Heart right ventricle (tissue), 16 donors: ENCODE results near the gene MALRD1. TPM values are rescaled to one million over a fixed set of nuclear protein-coding genes. Genes with fewer than 3 reads are reported as not detected.

Source experiments
- ATAC-seq, 8 donors: fragments of 200-7000 bp; cut with Tn5 transposase; one replicate each; pipeline ENCODE4 v1.9.1; 2020; ENCODE audit warnings: mild to moderate bottlenecking in 8 of 8, moderate library complexity in 8 of 8, moderate number of reproducible peaks in 1 of 8
- DNase-seq, 2 donors: peaks; one replicate each; pipeline ENCODE4 v3.0.0-alpha.2; 2020
- H3K27ac ChIP-seq, 10 donors: fragments of 200-600 bp; sonication (generic) in 2 of 10; one replicate each; pipeline versions ENCODE4 v1.5.0 to v1.8.0; 2020 to 2022; ENCODE audit warnings: mild to moderate bottlenecking in 3 of 10
- H3K27me3 ChIP-seq, 7 donors: fragments of 200-600 bp; one replicate each; pipeline ENCODE4 v1.8.0; 2021 to 2022; ENCODE audit warnings: mild to moderate bottlenecking in 2 of 7
- H3K36me3 ChIP-seq, 9 donors: fragments of 200-600 bp; sonication (generic) in 1 of 9; one replicate each; pipeline versions ENCODE4 v1.5.0 to v1.8.0; 2020 to 2022; ENCODE audit warnings: mild to moderate bottlenecking in 2 of 9
- H3K4me1 ChIP-seq, 9 donors: fragments of 200-600 bp; sonication (generic) in 1 of 9; one replicate each; pipeline versions ENCODE4 v1.5.0 to v1.8.0; 2020 to 2022; ENCODE audit warnings: mild to moderate bottlenecking in 4 of 9
- H3K4me3 ChIP-seq, 10 donors: fragments of 200-600 bp; sonication (generic) in 2 of 10; one replicate each; pipeline versions ENCODE4 v1.5.0 to v1.8.0; 2020 to 2022; ENCODE audit warnings: mild to moderate bottlenecking in 7 of 10, moderate library complexity in 2 of 10
- H3K9me3 ChIP-seq, 11 donors: fragments of 200-600 bp in 10 of 11; sonication (generic) in 2 of 11; one replicate each; pipeline versions ENCODE4 v1.5.0 to v1.8.0; 2013 to 2022; ENCODE audit warnings: mild to moderate bottlenecking in 2 of 11, control low read depth in 1 of 11, moderate library complexity in 1 of 11
- WGBS, 2 donors: extraction: QIAGEN DNeasy Blood & Tissue Kit; methylation state at CpG; one replicate each; pipeline ENCODE4 v1.1.7; 2013; ENCODE audit warnings: inconsistent platforms in 1 of 2; 5-methylcytosine and 5-hydroxymethylcytosine counted together
- intact Hi-C, 10 donors: fragments of 100-400 bp; cut with DNase I; formaldehyde crosslinking; loops; one replicate each; pipeline versions ENCODE4 v1.11.1 to v1.14.2; 2022
- polyA plus RNA-seq, 2 donors: library from polyadenylated mRNA; stranded (reverse); fragments of 200-250 nt; gene quantifications; one replicate each; pipeline ENCODE4 v1.2.3, GENCODE V29; 2013
- total RNA-seq, 10 donors: library from RNA; stranded (reverse); fragmentation: NEBNext Ultra II Directional in 3 of 10; extraction: Animal tissue kit (Norgen Biotek cat#: 25700) in 3 of 10; gene quantifications; one replicate each; pipeline versions ENCODE4 v1.2.1 to v1.2.4, GENCODE V29; 2021 to 2023
- TF ChIP-seq, protein P1 (sequence below), 9 donors: fragments of 200-600 bp; sonication (generic) in 2 of 9; IDR thresholded peaks; one replicate each; pipeline versions ENCODE4 v1.5.0 to v1.8.0; 2021 to 2022; ENCODE audit warnings: antibody characterized with exemption in 9 of 9, mild to moderate bottlenecking in 5 of 9, moderate library complexity in 1 of 9
- donor health status: Arrhythmogenic right ventricular cardiomyopathy.
- donor health status: ischemic (EF 13 %, LVEDD 7.1; RV severe dilation, severe dysfunction).
- donor health status: healthy with polysubstance abuse.
- donor health status: DM: no; HTN: yes; CAD: no.
- donor health status: DM: no; HTN: no; CAD: no.
- donor health status: ischemic (EF 25% LVEDD 6.9; RV normal size, moderate dysfunction).
- donor health status: ischemic (EF 25% LVEDD 5.7; RV mildly dilated, moderate dysfunction).
- donor health status: healthy.
- donor health status: DM: yes; HTN: yes; CAD: no.
- donor health status: Ischemic cardiomyopathy.
- donor health status: ischemic (EF 35%, LVEDD 5.7; RV mildly dilated, moderate dysfunction).
- donor health status: nonischemic (EF 11% LVEDD 7.7; RV severe dilation, severe dysfunction).
- donor health status: DM: yes; HTN: yes; CAD: no.
- donor health status: PGD.
- donor health status: ischemic (EF 29% LVEDD 5.4; RV normal size, mild dysfunction).
- donor health status: nonischemic (EF 23%, LVEDD 6.1; RV moderate dilation, normal function).

The MALRD1 gene
- total and polyA plus RNA-seq, 12 donors: 0.10 to 2.2 (median 0.47) TPM

DNA sequence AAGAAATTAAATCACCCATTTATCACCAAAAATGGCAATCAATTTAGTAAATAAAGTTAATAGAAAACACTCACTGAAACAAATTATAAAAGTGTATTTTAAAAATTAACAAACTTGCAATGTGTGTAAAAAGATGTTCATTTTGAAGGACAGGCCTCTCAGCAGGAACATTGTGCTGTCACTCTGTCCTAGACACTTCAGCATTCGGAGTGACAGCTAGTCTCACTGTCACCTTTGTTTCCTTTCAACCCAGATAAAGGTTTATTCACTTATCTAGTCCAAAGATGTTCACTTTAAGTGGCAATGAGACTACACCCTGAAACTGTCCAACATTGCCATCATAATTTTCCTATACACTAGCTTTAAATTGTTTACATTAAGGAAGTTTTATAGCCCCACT lies 675.7 kb downstream of the MALRD1 start:
- no peak overlapping the region for H3K4me3 ChIP-seq
- peaks cover 0 to 9% (median 0%) of the 10 kb centered on the region in 11 donors for H3K9me3 ChIP-seq
- intact Hi-C loops: no loop called here
- TF ChIP-seq, protein P1, sequence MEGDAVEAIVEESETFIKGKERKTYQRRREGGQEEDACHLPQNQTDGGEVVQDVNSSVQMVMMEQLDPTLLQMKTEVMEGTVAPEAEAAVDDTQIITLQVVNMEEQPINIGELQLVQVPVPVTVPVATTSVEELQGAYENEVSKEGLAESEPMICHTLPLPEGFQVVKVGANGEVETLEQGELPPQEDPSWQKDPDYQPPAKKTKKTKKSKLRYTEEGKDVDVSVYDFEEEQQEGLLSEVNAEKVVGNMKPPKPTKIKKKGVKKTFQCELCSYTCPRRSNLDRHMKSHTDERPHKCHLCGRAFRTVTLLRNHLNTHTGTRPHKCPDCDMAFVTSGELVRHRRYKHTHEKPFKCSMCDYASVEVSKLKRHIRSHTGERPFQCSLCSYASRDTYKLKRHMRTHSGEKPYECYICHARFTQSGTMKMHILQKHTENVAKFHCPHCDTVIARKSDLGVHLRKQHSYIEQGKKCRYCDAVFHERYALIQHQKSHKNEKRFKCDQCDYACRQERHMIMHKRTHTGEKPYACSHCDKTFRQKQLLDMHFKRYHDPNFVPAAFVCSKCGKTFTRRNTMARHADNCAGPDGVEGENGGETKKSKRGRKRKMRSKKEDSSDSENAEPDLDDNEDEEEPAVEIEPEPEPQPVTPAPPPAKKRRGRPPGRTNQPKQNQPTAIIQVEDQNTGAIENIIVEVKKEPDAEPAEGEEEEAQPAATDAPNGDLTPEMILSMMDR (IDR thresholded peaks at IDR 0.05): no peak
- no peaks in the 10 kb centered on the region for H3K27me3 ChIP-seq
- WGBS, 2 donors: 34 to 58% methylated on average over 1 of the region's 1 CpG
- no peak overlapping the region for H3K27ac ChIP-seq
- no peaks in the 10 kb centered on the region for H3K4me1 ChIP-seq
- no peaks in the 10 kb centered on the region for H3K36me3 ChIP-seq
- ATAC-seq: no peak
- no peak for DNase-seq

DNA sequence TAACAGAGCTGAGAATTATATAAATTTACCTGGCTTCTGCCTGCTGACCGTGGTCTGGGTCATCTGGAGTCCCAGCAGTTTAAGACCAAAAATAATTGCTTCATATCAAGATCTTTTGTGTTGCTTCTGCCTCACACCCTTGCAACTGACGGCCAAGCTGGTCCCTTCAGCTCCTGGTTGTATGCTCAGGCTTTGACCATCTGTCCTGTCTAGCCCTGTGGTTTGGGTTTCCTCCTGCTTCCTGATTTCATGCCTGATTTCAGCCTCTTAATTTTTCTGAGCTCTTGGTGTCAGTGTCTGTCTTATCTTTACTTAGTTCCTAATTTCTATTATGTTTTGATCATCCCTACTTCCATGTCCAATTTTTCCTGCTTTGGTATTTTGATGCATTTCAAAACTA lies 679.8 kb downstream of the MALRD1 start:
- no peak overlapping the region for H3K4me3 ChIP-seq
- H3K9me3 ChIP-seq: peaks cover 0 to 9% (median 0%) of the 10 kb centered on the region in 11 donors
- no peaks in the 10 kb centered on the region for H3K27me3 ChIP-seq
- ATAC-seq (peak in 1 of 8 donors; percentile 42), DNase-seq (no peak)
- no peak overlapping the region for H3K27ac ChIP-seq
- TF ChIP-seq, protein P1 (IDR thresholded peaks at IDR 0.05): no peak
- intact Hi-C loops: no loop called here
- WGBS, 2 donors: 76 to 79% methylated on average over 2 of the region's 2 CpGs
- no peaks in the 10 kb centered on the region for H3K36me3 ChIP-seq
- no peaks in the 10 kb centered on the region for H3K4me1 ChIP-seq

DNA sequence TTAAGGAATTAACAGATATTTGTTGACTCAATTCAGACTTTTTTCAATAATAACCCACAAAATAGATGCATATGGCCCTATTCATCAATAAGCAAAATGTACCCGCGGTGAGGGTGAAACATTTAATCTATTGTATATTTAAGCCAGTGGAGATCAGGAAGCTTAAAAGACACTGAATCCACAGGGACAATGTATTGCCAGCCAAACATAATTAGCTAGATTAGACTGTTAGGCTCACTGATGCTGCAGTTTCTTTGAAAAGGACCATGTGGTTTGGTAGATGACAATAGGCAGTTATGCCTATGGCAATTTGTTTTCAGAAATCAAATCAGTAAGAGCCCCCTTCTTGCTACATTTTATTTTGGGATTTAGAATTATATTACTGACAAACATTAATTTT lies 680.4 kb downstream of the MALRD1 start:
- no peak for ATAC-seq
- no peaks in the 10 kb centered on the region for H3K4me1 ChIP-seq
- intact Hi-C loops: no loop called here

DNA sequence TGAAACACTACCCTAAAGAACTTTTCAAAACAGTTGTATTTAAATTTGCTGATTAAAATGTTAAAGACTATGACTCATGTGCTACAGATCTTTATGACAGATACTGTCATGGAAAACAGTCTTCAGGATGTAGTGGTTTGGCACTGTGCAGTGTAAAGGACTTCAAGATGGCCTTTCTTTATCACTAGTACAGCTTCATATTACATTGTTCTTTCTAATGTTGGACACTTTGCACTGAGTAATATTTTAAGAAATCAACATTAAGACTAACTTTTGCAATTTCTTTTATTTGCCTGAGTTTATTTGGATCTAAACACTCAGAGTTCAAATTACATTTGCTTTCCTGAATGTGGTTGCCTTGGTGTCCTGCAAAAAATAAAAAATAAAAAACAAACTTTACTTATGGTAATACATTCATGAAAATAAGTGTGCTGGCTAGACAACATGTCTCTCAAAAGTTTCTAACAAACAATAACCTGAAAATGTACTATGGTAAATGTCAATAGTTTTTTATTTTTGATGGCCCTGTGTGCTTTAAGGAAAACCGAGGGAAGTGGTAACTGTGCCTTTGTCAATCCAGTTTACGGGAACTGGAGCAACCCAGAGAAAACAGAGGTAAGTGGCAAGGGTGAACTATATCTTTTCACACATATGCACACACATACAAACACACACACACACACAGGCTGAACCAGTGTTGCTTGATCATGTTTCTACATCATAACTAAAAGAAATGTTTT lies 681.7 kb downstream of the MALRD1 start:
- intact Hi-C loops: no loop called here
- Histone ChIP-seq H3K4me3 (no peak overlapping the region), H3K27ac (peak overlapping the region in 1 of 10 donors; percentile 43), H3K4me1 (no peaks in the 10 kb centered on the region), H3K27me3 (no peaks in the 10 kb centered on the region), H3K36me3 (no peaks in the 10 kb centered on the region), H3K9me3 (peaks cover 0 to 5% (median 0%) of the 10 kb centered on the region in 11 donors)
- 87 to 90% methylated on average over 2 of the region's 2 CpGs for WGBS, 2 donors
- TF ChIP-seq, protein P1 (IDR thresholded peaks at IDR 0.05): no peak
- DNase-seq: no peak
- peak in 1 of 8 donors; percentile 11 for ATAC-seq

More for the DNA sequence above, 680.4 kb downstream of the MALRD1 start:
- DNase-seq: no peak
- TF ChIP-seq, protein P1 (IDR thresholded peaks at IDR 0.05): no peak
- Histone ChIP-seq H3K4me3 (no peak overlapping the region), H3K9me3 (peaks cover 0 to 9% (median 0%) of the 10 kb centered on the region in 11 donors), H3K27ac (no peak overlapping the region), H3K27me3 (no peaks in the 10 kb centered on the region), H3K36me3 (no peaks in the 10 kb centered on the region)
- 82 to 84% methylated on average over 2 of the region's 2 CpGs for WGBS, 2 donors
